Esophagus (tissue), 2 donors: Measurements from ENCODE around the gene NOL7. TPM values are rescaled to one million over a fixed set of nuclear protein-coding genes. Genes with fewer than 3 reads are reported as not detected.

ENCODE experiments used
- H3K27ac ChIP-seq, 2 donors: one replicate each; pipeline ENCODE4 v1.5.1; 2013; ENCODE audit warnings: low read depth in 2 of 2, mild to moderate bottlenecking in 2 of 2, inconsistent platforms in 1 of 2, low read length in 1 of 2, moderate library complexity in 1 of 2
- H3K27me3 ChIP-seq, 2 donors: one replicate each; pipeline ENCODE4 v1.6.1; 2013; ENCODE audit warnings: low read length in 2 of 2, control low read depth in 1 of 2, mild to moderate bottlenecking in 1 of 2; ENCODE audit not compliant: insufficient read depth in 2 of 2, control insufficient read depth in 1 of 2
- H3K36me3 ChIP-seq, 2 donors: one replicate each; pipeline ENCODE4 v1.6.1; 2013; ENCODE audit warnings: low read length in 1 of 2; ENCODE audit not compliant: control insufficient read depth in 2 of 2, insufficient read depth in 2 of 2
- H3K4me1 ChIP-seq, 2 donors: one replicate each; pipeline ENCODE4 v1.6.1; 2013; ENCODE audit warnings: low read length in 1 of 2; ENCODE audit not compliant: control insufficient read depth in 2 of 2, insufficient read depth in 2 of 2
- H3K4me3 ChIP-seq, 2 donors: one replicate each; pipeline ENCODE4 v1.5.1; 2013; ENCODE audit warnings: low read length in 2 of 2, mild to moderate bottlenecking in 2 of 2, low read depth in 1 of 2, moderate library complexity in 1 of 2
- H3K9me3 ChIP-seq, 2 donors: one replicate each; pipeline ENCODE4 v1.6.1; 2013; ENCODE audit warnings: mild to moderate bottlenecking in 2 of 2, low read depth in 1 of 2, low read length in 1 of 2, moderate library complexity in 1 of 2; ENCODE audit not compliant: control insufficient read depth in 2 of 2, insufficient read depth in 1 of 2
- WGBS, 2 donors: extraction: QIAGEN DNeasy Blood & Tissue Kit; methylation state at CpG; one replicate each; pipeline ENCODE4 v1.1.7; 2013; 5-methylcytosine and 5-hydroxymethylcytosine counted together
- polyA plus RNA-seq, 2 donors: library from polyadenylated mRNA; stranded (reverse); fragments of 200-250 nt; gene quantifications; one replicate each; pipeline ENCODE4 v1.2.3, GENCODE V29; 2013
- donor health status: healthy with polysubstance abuse.
- donor health status: Bipolar disorder and iron deficiency.

NOL7 gene
- polyA plus RNA-seq, 2 donors = 30.9 to 52.1 TPM

DNA sequence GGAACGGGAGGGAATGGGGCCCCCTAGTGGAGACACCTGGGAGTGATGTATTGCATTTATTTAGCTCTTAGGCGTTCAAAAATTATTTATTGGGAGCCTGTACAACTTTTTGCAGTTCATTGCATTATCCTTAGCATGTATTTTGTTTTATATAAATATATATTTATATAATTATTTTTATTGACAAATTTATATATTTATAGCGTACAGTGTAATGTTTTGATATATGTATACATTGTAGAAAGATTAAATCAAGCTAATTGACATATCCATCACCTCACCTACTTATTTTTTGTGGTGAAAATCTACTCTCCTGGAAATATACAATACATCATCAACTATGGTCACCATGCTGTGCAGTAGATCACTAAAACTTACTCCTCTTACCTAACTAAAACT is 39.8 kb upstream of the NOL7 start:
- Histone ChIP-seq H3K27me3 (no peaks in the 10 kb centered on the region), H3K36me3 (no peaks in the 10 kb centered on the region), H3K9me3 (no peaks in the 10 kb centered on the region), H3K4me3 (peak overlapping the region; percentile 73 to 75), H3K27ac (peak overlapping the region; percentile 98), H3K4me1 (peaks cover 0 to 5% of the 10 kb centered on the region in 2 donors)
- 21 to 28% methylated on average over 3 of the region's 3 CpGs for WGBS, 2 donors

DNA sequence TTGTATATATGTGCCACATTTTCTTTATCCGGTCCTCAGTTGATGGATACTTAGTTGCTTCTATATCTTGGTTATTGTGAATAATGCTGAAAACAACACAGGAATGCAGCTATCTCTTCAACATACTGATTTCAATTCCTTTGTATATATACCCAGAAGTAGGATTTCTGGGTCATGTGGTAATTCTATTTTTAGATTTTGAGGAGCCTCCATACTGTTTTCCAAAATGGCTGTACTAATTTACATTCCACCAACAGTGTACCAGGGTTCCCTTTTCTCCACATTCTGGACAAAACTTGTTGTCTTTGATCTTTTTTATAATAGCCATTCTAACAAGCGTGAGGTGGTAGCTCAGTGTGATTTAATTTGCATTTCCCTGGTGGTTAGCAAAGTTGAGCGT is 39.1 kb upstream of the NOL7 start:
- 93 to 99% methylated on average over 3 of the region's 3 CpGs for WGBS, 2 donors
- Histone ChIP-seq H3K4me3 (no peak overlapping the region), H3K4me1 (peaks cover 0 to 5% of the 10 kb centered on the region in 2 donors), H3K27ac (no peak overlapping the region), H3K27me3 (no peaks in the 10 kb centered on the region), H3K36me3 (peaks cover 0 to 2% of the 10 kb centered on the region in 2 donors), H3K9me3 (no peaks in the 10 kb centered on the region)

DNA sequence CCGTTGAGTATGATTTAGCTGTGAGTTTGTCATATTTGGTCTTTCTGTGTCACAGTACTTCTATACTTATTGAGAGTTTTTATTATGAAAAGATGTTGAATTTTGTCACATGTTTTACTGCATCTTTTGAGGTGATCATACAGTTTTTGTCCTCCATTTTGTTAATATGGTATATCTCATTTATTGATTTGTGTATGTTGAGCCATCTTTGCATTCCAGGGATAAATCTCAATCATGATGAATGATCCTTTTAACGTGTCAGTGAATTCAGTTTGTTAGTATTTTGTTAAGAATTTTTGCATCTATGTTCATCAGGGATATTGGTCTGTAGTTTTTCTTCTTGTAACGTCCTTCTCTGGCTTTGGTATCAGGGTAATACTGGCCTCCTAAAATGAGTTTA is 37.2 kb upstream of the NOL7 start:
- H3K36me3 ChIP-seq = peaks cover 0 to 8% of the 10 kb centered on the region in 2 donors
- H3K9me3 ChIP-seq = no peaks in the 10 kb centered on the region
- H3K4me3 ChIP-seq = no peak overlapping the region
- WGBS, 2 donors = 93 to 95% methylated on average over 3 of the region's 3 CpGs
- no peak overlapping the region for H3K27ac ChIP-seq
- no peaks in the 10 kb centered on the region for H3K27me3 ChIP-seq
- peaks cover 0 to 5% of the 10 kb centered on the region in 2 donors for H3K4me1 ChIP-seq

GRCh38 chr6:13579911-13580310 is 35.2 kb upstream of the NOL7 start:
- 71 to 79% methylated on average over 1 of the region's 1 CpG for WGBS, 2 donors
- H3K4me3 ChIP-seq = no peak overlapping the region
- peaks cover 0 to 8% of the 10 kb centered on the region in 2 donors for H3K36me3 ChIP-seq
- H3K27ac ChIP-seq = no peak overlapping the region
- no peaks in the 10 kb centered on the region for H3K9me3 ChIP-seq
- peaks cover 0 to 2% of the 10 kb centered on the region in 2 donors for H3K4me1 ChIP-seq
- no peaks in the 10 kb centered on the region for H3K27me3 ChIP-seq

DNA sequence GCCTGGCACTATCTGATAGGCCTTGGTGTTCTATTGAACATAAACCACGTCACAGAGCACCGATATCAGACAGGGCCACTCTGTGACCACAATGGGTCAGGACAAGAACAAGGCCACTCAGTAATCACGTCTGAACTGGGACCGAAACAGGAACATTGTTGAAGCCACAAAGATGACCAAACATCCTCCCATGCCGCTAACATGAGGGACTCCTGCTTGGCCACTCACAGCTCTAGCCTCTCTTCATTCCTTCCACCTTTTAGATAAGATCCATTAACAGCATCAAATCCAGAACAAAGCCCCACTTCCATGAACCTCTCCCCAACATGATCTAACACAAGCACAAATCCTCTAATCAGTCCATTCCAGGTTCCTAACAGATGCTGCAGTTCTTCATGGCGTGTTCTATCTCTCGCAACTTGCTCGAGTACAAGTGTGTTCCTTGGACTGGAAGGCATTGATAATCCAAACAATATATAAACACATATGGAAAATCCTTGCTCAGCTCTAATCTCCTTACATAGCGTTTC is 33.4 kb upstream of the NOL7 start:
- peaks cover 2 to 8% of the 10 kb centered on the region in 2 donors for H3K36me3 ChIP-seq
- no peak overlapping the region for H3K4me3 ChIP-seq
- no peak overlapping the region for H3K27ac ChIP-seq
- WGBS, 2 donors = 88 to 89% methylated on average over 9 of the region's 9 CpGs
- no peaks in the 10 kb centered on the region for H3K27me3 ChIP-seq
- no peaks in the 10 kb centered on the region for H3K4me1 ChIP-seq
- no peaks in the 10 kb centered on the region for H3K9me3 ChIP-seq

GRCh38 chr6:13586603-13587542 is 28.3 kb upstream of the NOL7 start:
- WGBS, 2 donors = 95 to 96% methylated on average over 7 of the region's 7 CpGs
- H3K4me1 ChIP-seq = no peaks in the 10 kb centered on the region
- no peak overlapping the region for H3K27ac ChIP-seq
- no peak overlapping the region for H3K4me3 ChIP-seq
- H3K9me3 ChIP-seq = no peaks in the 10 kb centered on the region
- H3K27me3 ChIP-seq = no peaks in the 10 kb centered on the region
- peaks cover 3 to 14% of the 10 kb centered on the region in 2 donors for H3K36me3 ChIP-seq

GRCh38 chr6:13589801-13590200 is 25.3 kb upstream of the NOL7 start:
- no peak overlapping the region for H3K4me3 ChIP-seq
- H3K27me3 ChIP-seq = no peaks in the 10 kb centered on the region
- no peak overlapping the region for H3K27ac ChIP-seq
- WGBS, 2 donors = 92 to 96% methylated on average over 9 of the region's 9 CpGs
- peaks cover 7 to 28% of the 10 kb centered on the region in 2 donors for H3K36me3 ChIP-seq
- H3K4me1 ChIP-seq = no peaks in the 10 kb centered on the region
- no peaks in the 10 kb centered on the region for H3K9me3 ChIP-seq

- 87 to 94% methylated on average over 1 of the region's 1 CpG for WGBS, 2 donors
- Histone ChIP-seq H3K4me1 (no peaks in the 10 kb centered on the region), H3K9me3 (no peaks in the 10 kb centered on the region), H3K27ac (no peak overlapping the region), H3K27me3 (no peaks in the 10 kb centered on the region), H3K36me3 (peaks cover 7 to 28% of the 10 kb centered on the region in 2 donors), H3K4me3 (no peak overlapping the region)
Observed at GRCh38 chr6:13590574-13591153, 24.5 kb upstream of the NOL7 start.

GRCh38 chr6:13591205-13591921 is 23.8 kb upstream of the NOL7 start:
- no peaks in the 10 kb centered on the region for H3K27me3 ChIP-seq
- 95 to 96% methylated on average over 21 of the region's 21 CpGs for WGBS, 2 donors
- no peaks in the 10 kb centered on the region for H3K9me3 ChIP-seq
- H3K4me1 ChIP-seq = no peaks in the 10 kb centered on the region
- no peak overlapping the region for H3K4me3 ChIP-seq
- no peak overlapping the region for H3K27ac ChIP-seq
- peaks cover 7 to 30% of the 10 kb centered on the region in 2 donors for H3K36me3 ChIP-seq
